HFFc6 (cell line): ENCODE results near the gene ATF7. TPM values are rescaled to one million over a fixed set of nuclear protein-coding genes. Genes with fewer than 3 reads are reported as not detected.
A peak's percentile ranks its signal among the peaks of the same experiment; 100 is the strongest.

Experiments used
- DNase-seq: peaks from one replicate; pipeline ENCODE4 v3.0.0-alpha.2; 2018
- H3K27ac Mint-ChIP-seq: 2 replicates; pipeline ENCODE4 v1.8.0; 2020; ENCODE audit warnings: mild to moderate bottlenecking, mixed read lengths
- H3K27me3 Mint-ChIP-seq: 2 replicates; pipeline ENCODE4 v1.8.0; 2021; ENCODE audit warnings: mild to moderate bottlenecking, moderate library complexity, mixed read lengths; ENCODE audit not compliant: insufficient read depth
- H3K36me3 Mint-ChIP-seq: 2 replicates; pipeline ENCODE4 v1.8.0; 2021; ENCODE audit warnings: low read depth, mixed read lengths
- H3K4me1 Mint-ChIP-seq: 2 replicates; pipeline ENCODE4 v1.8.0; 2020; ENCODE audit warnings: low read depth, mixed read lengths
- H3K4me3 Mint-ChIP-seq: 2 replicates; pipeline ENCODE4 v1.8.0; 2020; ENCODE audit warnings: mild to moderate bottlenecking, moderate library complexity, mixed read lengths
- H3K9me3 Mint-ChIP-seq: 2 replicates; pipeline ENCODE4 v1.8.0; 2020; ENCODE audit warnings: mild to moderate bottlenecking, mixed read lengths
- total RNA-seq, 6 experiments: library from RNA; stranded (reverse); fragmentation: NEBNext Ultra II Directional; extraction: Animal tissue kit (Norgen Biotek cat#: 25700); gene quantifications; 2 replicates in 1 of 6; 3 replicates in 5 of 6; pipeline ENCODE4 v1.2.3, GENCODE V29; 2021
- TF ChIP-seq, protein P1 (sequence below): fragments of 200-600 bp; sonication (generic); IDR thresholded peaks from 2 replicates; pipeline ENCODE4 v1.5.0; 2021; ENCODE audit warnings: antibody characterized with exemption, mild to moderate bottlenecking

The ATF7 gene
- total RNA-seq, 6 experiments from 2014 or later = 23.6 to 32.1 (median 29.8) TPM

DNA sequence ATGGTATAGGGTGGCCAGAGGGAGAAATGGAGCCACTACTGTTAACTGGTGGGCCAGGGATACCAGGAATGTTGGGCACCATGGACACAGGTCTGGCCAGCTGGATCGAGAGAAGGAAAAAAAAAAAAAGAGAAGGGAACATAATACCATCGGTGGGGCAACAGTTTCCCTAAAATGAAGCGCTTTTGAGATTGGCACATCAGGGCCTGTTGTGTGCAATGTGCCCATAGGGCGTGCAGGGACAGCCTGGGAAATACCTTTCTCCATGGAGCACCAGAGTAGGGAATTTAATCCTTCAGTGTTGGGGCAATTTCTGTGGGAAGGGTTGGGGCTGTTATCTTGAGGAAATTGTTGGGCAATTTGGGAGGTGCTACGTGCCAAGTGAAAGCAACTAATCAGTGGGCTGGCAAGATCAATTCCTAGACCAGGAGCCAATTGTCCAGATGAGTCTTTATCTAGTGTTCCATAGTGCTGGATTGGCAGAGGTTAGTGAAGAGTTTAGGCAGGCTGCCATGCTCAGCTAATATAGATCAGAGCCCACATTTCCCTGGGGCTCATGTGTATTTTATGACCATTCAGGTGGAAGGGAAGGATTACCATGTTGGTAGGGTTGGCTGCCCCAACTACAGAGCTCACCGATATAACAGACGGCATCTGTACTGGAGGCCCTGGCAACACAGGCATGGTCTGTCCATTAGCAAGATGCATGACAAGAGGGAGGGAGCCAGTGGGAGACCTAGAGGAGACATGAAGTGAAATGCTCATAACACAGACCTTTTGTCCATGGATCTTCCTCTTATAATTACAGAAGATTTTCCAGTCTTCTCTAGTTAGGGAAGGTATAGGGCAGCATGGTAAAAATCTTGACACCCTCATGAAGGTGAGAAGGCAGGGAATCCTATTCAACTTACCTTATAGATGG, 93.4 kb downstream of the ATF7 start:
- Mint-ChIP-seq H3K9me3 (no peaks in the 10 kb centered on the region), H3K27me3 (no peaks in the 10 kb centered on the region; the same call in 1 of the 2 replicates), H3K36me3 (peaks cover 44% of the 10 kb centered on the region), H3K4me1 (peaks cover 17% of the 10 kb centered on the region), H3K4me3 (no peak overlapping the region), H3K27ac (no peak overlapping the region)
- DNase-seq = no peak
- TF ChIP-seq, protein P1, sequence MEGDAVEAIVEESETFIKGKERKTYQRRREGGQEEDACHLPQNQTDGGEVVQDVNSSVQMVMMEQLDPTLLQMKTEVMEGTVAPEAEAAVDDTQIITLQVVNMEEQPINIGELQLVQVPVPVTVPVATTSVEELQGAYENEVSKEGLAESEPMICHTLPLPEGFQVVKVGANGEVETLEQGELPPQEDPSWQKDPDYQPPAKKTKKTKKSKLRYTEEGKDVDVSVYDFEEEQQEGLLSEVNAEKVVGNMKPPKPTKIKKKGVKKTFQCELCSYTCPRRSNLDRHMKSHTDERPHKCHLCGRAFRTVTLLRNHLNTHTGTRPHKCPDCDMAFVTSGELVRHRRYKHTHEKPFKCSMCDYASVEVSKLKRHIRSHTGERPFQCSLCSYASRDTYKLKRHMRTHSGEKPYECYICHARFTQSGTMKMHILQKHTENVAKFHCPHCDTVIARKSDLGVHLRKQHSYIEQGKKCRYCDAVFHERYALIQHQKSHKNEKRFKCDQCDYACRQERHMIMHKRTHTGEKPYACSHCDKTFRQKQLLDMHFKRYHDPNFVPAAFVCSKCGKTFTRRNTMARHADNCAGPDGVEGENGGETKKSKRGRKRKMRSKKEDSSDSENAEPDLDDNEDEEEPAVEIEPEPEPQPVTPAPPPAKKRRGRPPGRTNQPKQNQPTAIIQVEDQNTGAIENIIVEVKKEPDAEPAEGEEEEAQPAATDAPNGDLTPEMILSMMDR = no peak

DNA sequence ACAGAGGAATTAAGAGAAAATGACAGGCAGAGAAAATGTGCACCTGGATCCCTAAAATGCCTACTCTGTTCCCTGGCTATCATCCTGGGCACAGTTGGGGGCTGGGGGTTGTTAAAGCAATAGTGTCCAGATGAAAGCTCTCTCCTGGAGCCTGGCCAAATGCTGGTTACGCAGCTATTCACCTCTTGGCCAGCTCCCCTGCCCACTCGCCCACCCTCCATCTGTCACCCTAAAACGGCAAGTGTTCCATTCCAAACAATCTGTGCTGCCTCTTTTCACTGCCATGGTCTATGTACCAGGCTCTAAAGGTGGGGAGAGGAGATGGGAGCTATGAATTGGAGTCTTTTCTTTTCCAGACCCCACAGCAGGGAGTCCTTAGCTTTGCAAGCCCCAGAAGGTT, 94.2 kb downstream of the ATF7 start:
- TF ChIP-seq, protein P1 = no peak
- H3K4me1 Mint-ChIP-seq = peaks cover 17% of the 10 kb centered on the region
- H3K4me3 Mint-ChIP-seq = no peak overlapping the region
- H3K36me3 Mint-ChIP-seq = peaks cover 44% of the 10 kb centered on the region
- H3K27me3 Mint-ChIP-seq = no peaks in the 10 kb centered on the region; the same call in 1 of the 2 replicates
- no peak overlapping the region for H3K27ac Mint-ChIP-seq
- no peak for DNase-seq
- no peaks in the 10 kb centered on the region for H3K9me3 Mint-ChIP-seq

DNA sequence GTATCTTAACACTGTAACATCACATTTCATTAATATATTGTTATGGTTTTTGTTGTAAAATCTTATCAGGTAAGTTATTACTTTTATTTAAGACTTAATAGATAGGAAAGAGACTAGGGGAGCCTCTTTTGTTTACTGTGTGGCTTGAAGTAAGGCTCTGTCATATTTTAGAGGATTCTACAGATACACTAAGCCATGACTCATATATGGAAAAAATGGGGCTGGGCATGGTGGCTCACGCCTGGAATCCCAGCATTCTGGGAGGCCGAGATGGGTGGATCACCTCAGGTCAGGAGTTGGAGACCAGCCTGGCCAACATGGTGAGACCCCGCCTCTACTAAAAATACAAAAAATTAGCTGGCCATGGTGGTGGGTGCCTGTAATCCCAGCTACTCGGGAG, 95.3 kb downstream of the ATF7 start:
- Mint-ChIP-seq H3K9me3 (no peaks in the 10 kb centered on the region), H3K4me1 (peaks cover 17% of the 10 kb centered on the region), H3K27me3 (no peaks in the 10 kb centered on the region; the same call in 1 of the 2 replicates), H3K27ac (peak overlapping the region; percentile 82), H3K36me3 (peaks cover 44% of the 10 kb centered on the region), H3K4me3 (no peak overlapping the region)
- TF ChIP-seq, protein P1 = no peak
- DNase-seq = peak; percentile 72

DNA sequence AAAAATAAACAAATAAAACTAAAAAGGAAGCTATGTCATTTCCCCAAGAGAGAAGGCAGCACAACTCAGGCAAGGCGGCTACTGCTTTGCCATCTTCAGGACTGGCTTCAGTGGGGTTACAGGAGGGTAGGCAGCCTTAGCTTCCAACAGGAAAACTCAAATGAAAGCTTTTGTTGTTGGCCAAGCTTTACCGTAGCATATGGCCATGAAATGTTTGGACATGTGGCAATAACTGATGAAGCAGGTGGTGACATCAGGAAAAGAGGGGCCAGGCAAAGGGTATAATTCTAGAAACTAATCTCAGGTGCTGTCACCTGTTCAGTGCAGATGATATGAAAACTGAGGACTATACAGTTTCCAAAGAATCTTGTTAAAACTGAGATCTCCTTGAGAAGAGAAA, 96.1 kb downstream of the ATF7 start:
- Mint-ChIP-seq H3K27ac (peak overlapping the region; percentile 82; the same call in 1 of the 2 replicates), H3K27me3 (no peaks in the 10 kb centered on the region; the same call in 1 of the 2 replicates), H3K9me3 (no peaks in the 10 kb centered on the region), H3K4me1 (peaks cover 17% of the 10 kb centered on the region), H3K4me3 (no peak overlapping the region), H3K36me3 (peaks cover 42% of the 10 kb centered on the region)
- no peak for DNase-seq
- TF ChIP-seq, protein P1 = no peak

DNA sequence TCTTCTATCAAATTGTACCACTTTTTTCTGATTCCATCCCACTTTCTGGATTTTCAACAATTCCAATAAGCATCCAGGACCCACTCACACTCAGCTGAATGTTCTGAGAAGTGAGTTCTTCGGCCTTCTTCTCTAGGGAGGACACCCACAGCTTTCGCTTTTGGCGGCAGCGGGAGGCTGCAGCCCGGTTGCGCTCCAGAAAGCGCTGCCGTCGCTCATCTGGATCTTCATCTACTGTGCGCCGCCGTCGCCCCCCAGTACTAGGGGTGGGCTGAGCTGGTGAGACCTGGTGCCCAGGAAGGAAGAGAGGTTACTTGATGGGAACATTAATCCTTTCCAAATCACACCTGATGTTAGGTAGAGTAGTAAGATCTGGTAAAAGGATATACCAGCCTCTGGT, 101.7 kb downstream of the ATF7 start:
- Mint-ChIP-seq H3K36me3 (peaks cover 31% of the 10 kb centered on the region), H3K27me3 (no peaks in the 10 kb centered on the region), H3K9me3 (no peaks in the 10 kb centered on the region), H3K27ac (no peak overlapping the region), H3K4me1 (peaks cover 11% of the 10 kb centered on the region), H3K4me3 (no peak overlapping the region)
- DNase-seq = no peak
- TF ChIP-seq, protein P1 = no peak
